NCI-H1930 (cell line): Measurements from ENCODE around the gene CSH2.
"Not testable (repeated sequence)": the region's sequence is repeated elsewhere in the genome, so short reads cannot be mapped to it uniquely, and the experiment has no call there.

Experiments used
- DNase-seq, 2 experiments: peaks; one replicate each; lab custom pipeline; 2025; lab: John Stamatoyannopoulos, UW

CSH2 gene

GRCh38 chr17:63873577-63873976, at the start of gene CSH2:
TSS of gene CSH2 (minus strand) at chr17:63873677. CDS start at chr17:63873614, 63 bp downstream.
- DNase-seq, result not testable (repeated sequence)

GRCh38 chr17:63922402-63922801, 48.9 kb upstream of the CSH2 start:
- not testable (repeated sequence) for DNase-seq

GRCh38 chr17:63920779-63921178, 47.3 kb upstream of the CSH2 start:
- DNase-seq, result not testable (repeated sequence)

- not testable (repeated sequence) for DNase-seq
Observed at GRCh38 chr17:63920050-63920449, 46.6 kb upstream of the CSH2 start.

- DNase-seq, result peak in 1 of 2 experiments; percentile 40
Observed at GRCh38 chr17:63919311-63919723, 45.8 kb upstream of the CSH2 start.

- not testable (repeated sequence) for DNase-seq
Observed at GRCh38 chr17:63918789-63919305, 45.4 kb upstream of the CSH2 start, which contains the start of gene GH1. TSS of gene GH1 (minus strand) at chr17:63918839. CDS start at chr17:63918776, 63 bp downstream.

GRCh38 chr17:63918305-63918704, 44.8 kb upstream of the CSH2 start:
- no peak for DNase-seq

- no peak for DNase-seq
Observed at GRCh38 chr17:63917646-63918045, 44.2 kb upstream of the CSH2 start.

GRCh38 chr17:63917206-63917605, 43.7 kb upstream of the CSH2 start:
- not testable (repeated sequence) for DNase-seq

- no peak for DNase-seq
Observed at GRCh38 chr17:63916566-63917185, 43.2 kb upstream of the CSH2 start.

GRCh38 chr17:63915753-63916152, 42.3 kb upstream of the CSH2 start:
- not testable (repeated sequence) for DNase-seq

- no peak for DNase-seq
Observed at GRCh38 chr17:63914471-63914870, 41.0 kb upstream of the CSH2 start.

- DNase-seq, result peak in 1 of 2 experiments; percentile 21
Observed at GRCh38 chr17:63911657-63912100, 38.2 kb upstream of the CSH2 start.

GRCh38 chr17:63911041-63911635, 37.7 kb upstream of the CSH2 start, which contains the start of gene CSHL1:
TSS of gene CSHL1 (minus strand) at chr17:63911258. CDS start at chr17:63911196, 62 bp downstream.
- no peak for DNase-seq

GRCh38 chr17:63910096-63910495, 36.6 kb upstream of the CSH2 start:
- DNase-seq, result no peak

GRCh38 chr17:63909586-63909985, 36.1 kb upstream of the CSH2 start:
- DNase-seq, result not testable (repeated sequence)

- DNase-seq, result peak in 1 of 2 experiments; percentile 8
Observed at GRCh38 chr17:63907161-63907778, 33.8 kb upstream of the CSH2 start.

- not testable (repeated sequence) for DNase-seq
Observed at GRCh38 chr17:63904796-63905195, 31.3 kb upstream of the CSH2 start.

GRCh38 chr17:63903787-63904201, 30.3 kb upstream of the CSH2 start:
- not testable (repeated sequence) for DNase-seq

- not testable (repeated sequence) for DNase-seq
Observed at GRCh38 chr17:63901971-63902370, 28.5 kb upstream of the CSH2 start.

- not testable (repeated sequence) for DNase-seq
Observed at GRCh38 chr17:63898899-63899798, 25.7 kb upstream of the CSH2 start.
